ENCODE measurements around the gene ZNF587.
A peak's percentile ranks its signal among the peaks of the same experiment; 100 is the strongest.
"Not testable (repeated sequence)": the region's sequence is repeated elsewhere in the genome, so short reads cannot be mapped to it uniquely, and the experiment has no call there.

Gene ZNF587

DNA sequence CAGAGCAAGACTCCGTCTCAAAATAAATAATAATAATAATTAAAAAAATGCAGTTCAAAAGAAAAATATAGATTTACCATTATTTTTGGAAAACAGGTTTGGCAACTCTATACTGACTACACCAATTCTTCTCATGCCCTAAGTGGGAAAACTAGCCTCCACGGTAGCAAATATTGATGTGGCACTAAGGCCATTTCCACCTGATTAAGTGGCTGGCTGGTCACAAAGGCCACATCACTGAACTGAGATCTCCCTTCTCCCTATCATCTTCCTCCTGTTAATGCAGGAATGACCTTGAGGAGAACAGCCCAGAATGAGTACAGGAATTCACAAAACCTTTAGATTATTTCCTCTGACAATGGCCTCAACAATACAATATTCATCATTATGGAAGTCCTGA is 20.6 kb downstream of the ZNF587 start:
- Histone ChIP-seq H3K9me3 (ENCODE audit: control insufficient read depth, low read length) (peaks cover 87% of the 10 kb centered on the region), H3K27ac (ENCODE audit: low read length, poor library complexity, severe bottlenecking) (no peak overlapping the region), H3K4me1 (ENCODE audit: control insufficient read depth, insufficient read depth, low read depth, low read length) (no peaks in the 10 kb centered on the region), H4K8ac (ENCODE audit: low read length) (no peak overlapping the region), H3K14ac (ENCODE audit: low read length in 2 of 2) (no peak overlapping the region), H3K4ac (ENCODE audit: low read depth in 1 of 2, low read length in 2 of 2) (no peak overlapping the region), H4K91ac (ENCODE audit: low read length) (no peak overlapping the region), H3K18ac (ENCODE audit: low read depth in 1 of 2, low read length in 2 of 2) (no peak overlapping the region), H2BK5ac (ENCODE audit: low read depth, low read length, poor library complexity, severe bottlenecking) (no peak overlapping the region), H2BK120ac (ENCODE audit: low read depth, low read length) (no peak overlapping the region), H2BK15ac (ENCODE audit: low read depth, poor library complexity, severe bottlenecking) (no peak overlapping the region), H2BK12ac (ENCODE audit: low read length in 2 of 2) (no peak overlapping the region), H3K79me1 (replicated peaks; ENCODE audit: low read length, poor library complexity, severe bottlenecking) (peaks cover 17% of the 10 kb centered on the region), H3K36me3 (ENCODE audit: control insufficient read depth in 1 of 2, insufficient read depth in 2 of 2, low read depth in 1 of 2, low read length in 2 of 2) (peaks cover 45% of the 10 kb centered on the region in 2 experiments), H2AFZ (ENCODE audit: low read depth, low read length) (no peak overlapping the region), H3K4me2 (ENCODE audit: low read length, poor library complexity, severe bottlenecking) (no peak overlapping the region), H3K27me3 (ENCODE audit: control insufficient read depth in 1 of 2, insufficient read depth in 1 of 2, low read length in 2 of 2) (no peaks in the 10 kb centered on the region), H3K23ac (ENCODE audit: low read length in 2 of 2) (no peak overlapping the region), H2AK5ac (ENCODE audit: low read length, severe bottlenecking) (no peak overlapping the region), H3K9ac (ENCODE audit: low read length) (no peak overlapping the region), H3K4me3 (ENCODE audit: insufficient read depth in 1 of 2, low read depth in 1 of 2, low read length in 2 of 2) (no peak overlapping the region)
- 96% methylated on average over 1 of the region's 2 CpGs for WGBS
- DNase-seq: no peak

GRCh38 chr19:57872450-57872849 is 22.8 kb downstream of the ZNF587 start:
- peaks cover 14% of the 10 kb centered on the region for H3K79me1 ChIP-seq (replicated peaks; ENCODE audit: low read length, poor library complexity, severe bottlenecking)
- peaks cover 39 to 41% of the 10 kb centered on the region in 2 experiments for H3K36me3 ChIP-seq (ENCODE audit: control insufficient read depth in 1 of 2, insufficient read depth in 2 of 2, low read depth in 1 of 2, low read length in 2 of 2)
- H2AK5ac ChIP-seq (ENCODE audit: low read length, severe bottlenecking): no peak overlapping the region
- no peaks in the 10 kb centered on the region for H3K27me3 ChIP-seq (ENCODE audit: control insufficient read depth in 1 of 2, insufficient read depth in 1 of 2, low read length in 2 of 2)
- H3K4ac ChIP-seq (ENCODE audit: low read depth in 1 of 2, low read length in 2 of 2): no peak overlapping the region
- H4K8ac ChIP-seq (ENCODE audit: low read length): no peak overlapping the region
- H3K27ac ChIP-seq (ENCODE audit: low read length, poor library complexity, severe bottlenecking): no peak overlapping the region
- H3K9ac ChIP-seq (ENCODE audit: low read length): no peak overlapping the region
- H2BK5ac ChIP-seq (ENCODE audit: low read depth, low read length, poor library complexity, severe bottlenecking): no peak overlapping the region
- no peak overlapping the region for H3K4me2 ChIP-seq (ENCODE audit: low read length, poor library complexity, severe bottlenecking)
- peaks cover 86% of the 10 kb centered on the region for H3K9me3 ChIP-seq (ENCODE audit: control insufficient read depth, low read length)
- H3K23ac ChIP-seq (ENCODE audit: low read length in 2 of 2): no peak overlapping the region
- DNase-seq: no peak
- no peaks in the 10 kb centered on the region for H3K4me1 ChIP-seq (ENCODE audit: control insufficient read depth, insufficient read depth, low read depth, low read length)
- no peak overlapping the region for H3K14ac ChIP-seq (ENCODE audit: low read length in 2 of 2)
- no peak overlapping the region for H4K91ac ChIP-seq (ENCODE audit: low read length)
- H2BK12ac ChIP-seq (ENCODE audit: low read length in 2 of 2): no peak overlapping the region
- no peak overlapping the region for H3K18ac ChIP-seq (ENCODE audit: low read depth in 1 of 2, low read length in 2 of 2)
- no peak overlapping the region for H2BK15ac ChIP-seq (ENCODE audit: low read depth, poor library complexity, severe bottlenecking)
- H2BK120ac ChIP-seq (ENCODE audit: low read depth, low read length): no peak overlapping the region
- peak overlapping the region in 1 of 2 experiments; percentile 22 for H3K4me3 ChIP-seq (ENCODE audit: insufficient read depth in 1 of 2, low read depth in 1 of 2, low read length in 2 of 2)
- H2AFZ ChIP-seq (ENCODE audit: low read depth, low read length): no peak overlapping the region

DNA sequence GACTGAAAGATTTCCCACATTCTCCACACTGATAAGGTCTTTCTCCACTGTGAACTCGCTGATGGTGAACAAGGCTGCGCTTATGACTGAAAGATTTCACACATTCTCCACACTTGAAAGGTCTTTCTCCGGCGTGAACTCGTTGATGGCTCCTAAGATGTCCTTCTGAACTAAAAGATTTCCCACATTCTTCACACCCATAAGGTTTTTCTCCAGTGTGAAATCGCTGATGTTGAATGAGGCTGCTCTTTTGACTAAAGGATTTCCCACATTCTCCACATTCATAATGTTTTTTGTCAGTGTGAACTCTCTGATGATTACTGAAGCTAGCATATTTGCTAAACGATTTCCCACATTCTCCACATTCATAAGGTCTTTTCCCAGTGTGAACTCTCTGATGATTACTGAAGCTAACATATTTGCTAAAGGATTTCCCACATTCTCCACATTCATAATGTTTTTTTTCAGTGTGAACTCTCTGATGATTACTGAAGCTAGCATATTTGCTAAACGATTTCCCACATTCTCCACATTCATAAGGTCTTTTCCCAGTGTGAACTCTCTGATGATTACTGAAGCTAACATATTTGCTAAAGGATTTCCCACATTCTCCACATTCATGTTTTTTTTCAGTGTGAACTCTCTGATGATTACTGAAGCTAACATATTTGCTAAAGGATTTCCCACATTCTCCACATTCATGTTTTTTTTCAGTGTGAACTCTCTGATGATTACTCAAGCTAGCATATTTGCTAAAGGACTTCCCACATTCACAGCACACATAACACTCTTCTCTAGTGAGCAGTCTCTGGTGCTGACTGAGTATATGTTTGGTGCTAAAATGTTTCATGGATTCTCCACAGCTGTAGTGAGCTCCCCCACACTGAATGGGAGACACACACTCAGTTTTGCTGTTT is 24.5 kb downstream of the ZNF587 start:
- H2BK15ac ChIP-seq (ENCODE audit: low read depth, poor library complexity, severe bottlenecking); H2AFZ ChIP-seq (ENCODE audit: low read depth, low read length); H4K8ac ChIP-seq (ENCODE audit: low read length); H3K4me1 ChIP-seq (ENCODE audit: control insufficient read depth, insufficient read depth, low read depth, low read length); H2AK5ac ChIP-seq (ENCODE audit: low read length, severe bottlenecking); H3K4ac ChIP-seq (ENCODE audit: low read depth in 1 of 2, low read length in 2 of 2); H3K9ac ChIP-seq (ENCODE audit: low read length); H3K18ac ChIP-seq (ENCODE audit: low read depth in 1 of 2, low read length in 2 of 2); H2BK5ac ChIP-seq (ENCODE audit: low read depth, low read length, poor library complexity, severe bottlenecking); H3K4me2 ChIP-seq (ENCODE audit: low read length, poor library complexity, severe bottlenecking); H2BK12ac ChIP-seq (ENCODE audit: low read length in 2 of 2); H3K27ac ChIP-seq (ENCODE audit: low read length, poor library complexity, severe bottlenecking); H3K27me3 ChIP-seq (ENCODE audit: control insufficient read depth in 1 of 2, insufficient read depth in 1 of 2, low read length in 2 of 2); H4K91ac ChIP-seq (ENCODE audit: low read length); H3K14ac ChIP-seq (ENCODE audit: low read length in 2 of 2); H3K23ac ChIP-seq (ENCODE audit: low read length in 2 of 2); H2BK120ac ChIP-seq (ENCODE audit: low read depth, low read length): not testable (repeated sequence)
- peaks cover 38 to 39% of the 10 kb centered on the region in 2 experiments for H3K36me3 ChIP-seq (ENCODE audit: control insufficient read depth in 1 of 2, insufficient read depth in 2 of 2, low read depth in 1 of 2, low read length in 2 of 2)
- peaks cover 13% of the 10 kb centered on the region for H3K79me1 ChIP-seq (replicated peaks; ENCODE audit: low read length, poor library complexity, severe bottlenecking)
- peak overlapping the region in 1 of 2 experiments; percentile 22 for H3K4me3 ChIP-seq (ENCODE audit: insufficient read depth in 1 of 2, low read depth in 1 of 2, low read length in 2 of 2)
- WGBS: 96% methylated on average over 5 of the region's 8 CpGs
- peak; percentile 26 for DNase-seq
- H3K9me3 ChIP-seq (ENCODE audit: control insufficient read depth, low read length): peaks cover 85% of the 10 kb centered on the region

GRCh38 chr19:57886046-57886445 is 36.4 kb downstream of the ZNF587 start:
- H4K91ac ChIP-seq (ENCODE audit: low read length): no peak overlapping the region
- H2BK5ac ChIP-seq (ENCODE audit: low read depth, low read length, poor library complexity, severe bottlenecking): no peak overlapping the region
- WGBS: 63% methylated on average over 3 of the region's 3 CpGs
- no peak overlapping the region for H2AFZ ChIP-seq (ENCODE audit: low read depth, low read length)
- no peak overlapping the region for H3K4me2 ChIP-seq (ENCODE audit: low read length, poor library complexity, severe bottlenecking)
- H3K23ac ChIP-seq (ENCODE audit: low read length in 2 of 2): no peak overlapping the region
- no peak for DNase-seq
- no peak overlapping the region for H2BK15ac ChIP-seq (ENCODE audit: low read depth, poor library complexity, severe bottlenecking)
- no peak overlapping the region for H3K9ac ChIP-seq (ENCODE audit: low read length)
- H2BK12ac ChIP-seq (ENCODE audit: low read length in 2 of 2): no peak overlapping the region
- peaks cover 12% of the 10 kb centered on the region for H3K4me1 ChIP-seq (ENCODE audit: control insufficient read depth, insufficient read depth, low read depth, low read length)
- H3K79me1 ChIP-seq (replicated peaks; ENCODE audit: low read length, poor library complexity, severe bottlenecking): peaks cover 12% of the 10 kb centered on the region
- no peak overlapping the region for H2BK120ac ChIP-seq (ENCODE audit: low read depth, low read length)
- H3K14ac ChIP-seq (ENCODE audit: low read length in 2 of 2): no peak overlapping the region
- peaks cover 8 to 10% of the 10 kb centered on the region in 2 experiments for H3K36me3 ChIP-seq (ENCODE audit: control insufficient read depth in 1 of 2, insufficient read depth in 2 of 2, low read depth in 1 of 2, low read length in 2 of 2)
- H3K27me3 ChIP-seq (ENCODE audit: control insufficient read depth in 1 of 2, insufficient read depth in 1 of 2, low read length in 2 of 2): no peaks in the 10 kb centered on the region
- H3K27ac ChIP-seq (ENCODE audit: low read length, poor library complexity, severe bottlenecking): no peak overlapping the region
- H2AK5ac ChIP-seq (ENCODE audit: low read length, severe bottlenecking): no peak overlapping the region
- H3K4me3 ChIP-seq (ENCODE audit: insufficient read depth in 1 of 2, low read depth in 1 of 2, low read length in 2 of 2): no peak overlapping the region
- H4K8ac ChIP-seq (ENCODE audit: low read length): peak overlapping the region; percentile 77
- peaks cover 4% of the 10 kb centered on the region for H3K9me3 ChIP-seq (ENCODE audit: control insufficient read depth, low read length)
- no peak overlapping the region for H3K4ac ChIP-seq (ENCODE audit: low read depth in 1 of 2, low read length in 2 of 2)
- no peak overlapping the region for H3K18ac ChIP-seq (ENCODE audit: low read depth in 1 of 2, low read length in 2 of 2)
